HCT116 (cell line): ENCODE data around the gene SMIM10L2A. TPM values are rescaled to one million over a fixed set of nuclear protein-coding genes. Genes with fewer than 3 reads are reported as not detected.

Source experiments
- ATAC-seq: fragments of 200-7000 bp; cut with Tn5 transposase; 2 replicates; pipeline ENCODE4 v1.9.1; 2020; ENCODE audit warnings: mild to moderate bottlenecking, moderate library complexity
- BruUV-seq: library from RNA; stranded (reverse); fragments of 400-500 nt; replicated peaks from 2 replicates; lab custom pipeline; 2021; lab: Mats Ljungman, UMichigan
- CTCF ChIA-PET: fragments of 300-600 bp; sonication (Branson Sonifier 250); formaldehyde crosslinking; loops from one replicate; lab custom pipeline; 2021; ENCODE audit warnings: antibody characterized with exemption; lab: Charles Lee
- POLR2A ChIA-PET: fragments of 300-600, 350-600 bp; sonication (Branson Sonifier 250); formaldehyde crosslinking; loops from one replicate; lab custom pipeline; 2021; ENCODE audit warnings: antibody characterized with exemption; lab: Charles Lee
- RAD21 ChIA-PET, 2 experiments: fragments of 300-600 bp; sonication (Branson Sonifier 250); formaldehyde crosslinking; loops; one replicate each; lab custom pipeline; 2023; ENCODE audit warnings: low total read pairs in 2 of 2; ENCODE audit not compliant: uncharacterized antibody in 2 of 2, unreplicated experiment in 2 of 2, low non-redundant PET in 1 of 2; lab: Charles Lee
- DNase-seq: peaks from one replicate; pipeline ENCODE4 v3.0.0-alpha.2; 2010; ENCODE audit warnings: low read depth, low spot score
- H2AFZ ChIP-seq: fragments of 200-600 bp; shearing (Covaris generic), sonication (generic); 2 replicates; pipeline ENCODE4 v1.6.1; 2017; ENCODE audit warnings: low read depth, mixed run types, mixed read lengths, antibody characterized with exemption, low read length; ENCODE audit not compliant: poor library complexity, severe bottlenecking
- H3K27ac ChIP-seq: 2 replicates; pipeline ENCODE4 v1.5.1; 2012; ENCODE audit warnings: low read depth, low read length
- H3K27me3 ChIP-seq: fragments of 200-600 bp; sonication (generic); 2 replicates; pipeline ENCODE4 v1.6.1; 2016; ENCODE audit warnings: mixed run types, low read length, mixed read lengths; ENCODE audit not compliant: insufficient read depth
- H3K36me3 ChIP-seq, 2 experiments: fragments of 200-500 bp in 1 of 2; fragments of 200-600 bp in 1 of 2; sonication (Bioruptor generic) in 1 of 2; sonication (generic) in 1 of 2; 2 replicates each; pipeline versions ENCODE4 v1.5.1 to v1.6.1; 2014 to 2016; ENCODE audit warnings: low read length in 2 of 2, inconsistent platforms in 1 of 2, mixed read lengths in 1 of 2, mixed run types in 1 of 2; ENCODE audit not compliant: insufficient read depth in 2 of 2, control insufficient read depth in 1 of 2
- H3K4me1 ChIP-seq, 2 experiments: fragments of 200-600 bp in 1 of 2; sonication (generic) in 1 of 2; 2 replicates each; pipeline versions ENCODE4 v1.5.1 to v1.6.1; 2012 to 2017; ENCODE audit warnings: low read length in 2 of 2, inconsistent platforms in 1 of 2, mild to moderate bottlenecking in 1 of 2, mixed read lengths in 1 of 2, mixed run types in 1 of 2, moderate library complexity in 1 of 2; ENCODE audit not compliant: insufficient read depth in 2 of 2, control insufficient read depth in 1 of 2
- H3K4me2 ChIP-seq: fragments of 200-600 bp; sonication (generic); 2 replicates; pipeline ENCODE4 v1.6.1; 2017; ENCODE audit warnings: mixed run types, low read length, mixed read lengths
- H3K4me3 ChIP-seq, 2 experiments: fragments of 200-600 bp in 1 of 2; sonication (generic) in 1 of 2; replicated peaks in 1 of 2; 2 replicates each; pipeline ENCODE4 v1.5.1; 2011 to 2016; ENCODE audit warnings: low read length in 2 of 2, control low read depth in 1 of 2, low read depth in 1 of 2, mild to moderate bottlenecking in 1 of 2, mixed read lengths in 1 of 2, mixed run types in 1 of 2
- H3K79me2 ChIP-seq: fragments of 200-600 bp; sonication (generic); 2 replicates; pipeline ENCODE4 v1.6.1; 2017; ENCODE audit warnings: mild to moderate bottlenecking, mixed run types, low read length, moderate library complexity, mixed read lengths; ENCODE audit not compliant: insufficient read depth
- H3K9ac ChIP-seq: fragments of 200-600 bp; sonication (generic); 2 replicates; pipeline ENCODE4 v1.6.1; 2016; ENCODE audit warnings: low read length, mixed read lengths
- H3K9me2 ChIP-seq: fragments of 200-600 bp; sonication (generic), shearing (Covaris generic); 2 replicates; pipeline ENCODE4 v1.6.1; 2017; ENCODE audit warnings: mixed run types, mild to moderate bottlenecking, moderate library complexity; ENCODE audit not compliant: insufficient read depth
- H3K9me3 ChIP-seq, 2 experiments: fragments of 200-500 bp in 1 of 2; fragments of 200-600 bp in 1 of 2; sonication (Bioruptor generic) in 1 of 2; sonication (generic) in 1 of 2; 2 replicates each; pipeline ENCODE4 v1.6.1; 2014 to 2017; ENCODE audit warnings: low read length in 2 of 2, mixed read lengths in 2 of 2, inconsistent platforms in 1 of 2, low read depth in 1 of 2, mild to moderate bottlenecking in 1 of 2, mixed run types in 1 of 2, moderate library complexity in 1 of 2; ENCODE audit not compliant: control insufficient read depth in 1 of 2, insufficient read depth in 1 of 2
- H4K20me1 ChIP-seq: fragments of 200-600 bp; sonication (generic), shearing (Covaris generic); 2 replicates; pipeline ENCODE4 v1.6.1; 2017; ENCODE audit warnings: mixed run types, mild to moderate bottlenecking, moderate library complexity; ENCODE audit not compliant: insufficient read depth
- ATF3 ChIP-seq: IDR thresholded peaks from 2 replicates; pipeline ENCODE4 v1.6.1; 2012
- CBX3 ChIP-seq: IDR thresholded peaks from 2 replicates; pipeline ENCODE4 v1.6.1; 2012; ENCODE audit warnings: low read depth
- CEBPB ChIP-seq: IDR thresholded peaks from 2 replicates; pipeline ENCODE4 v1.6.1; 2012; ENCODE audit warnings: low read depth
- EGR1 ChIP-seq: IDR thresholded peaks from 2 replicates; pipeline ENCODE4 v1.6.1; 2012; ENCODE audit warnings: low read depth
- ELF1 ChIP-seq: IDR thresholded peaks from 2 replicates; pipeline ENCODE4 v1.6.1; 2012; ENCODE audit warnings: low read depth, borderline replicate concordance
- POLR2A ChIP-seq: IDR thresholded peaks from 2 replicates; pipeline ENCODE4 v1.7.0; 2011; ENCODE audit warnings: borderline replicate concordance; ENCODE audit not compliant: insufficient read depth, insufficient read length; ENCODE audit errors: extremely low read depth
- POLR2AphosphoS5 ChIP-seq: IDR thresholded peaks from 2 replicates; pipeline ENCODE4 v1.6.1; 2011; ENCODE audit warnings: mild to moderate bottlenecking, low read depth, low read length, moderate library complexity
- SP1 ChIP-seq: IDR thresholded peaks from 2 replicates; pipeline ENCODE4 v1.6.1; 2012; ENCODE audit warnings: low read depth
- SRF ChIP-seq: IDR thresholded peaks from 2 replicates; pipeline ENCODE4 v1.6.1; 2012; ENCODE audit warnings: low read depth
- ZBTB33 ChIP-seq: IDR thresholded peaks from 2 replicates; pipeline ENCODE4 v1.6.1; 2011; ENCODE audit warnings: mild to moderate bottlenecking, low read length, moderate library complexity; ENCODE audit not compliant: insufficient replicate concordance; ENCODE audit errors: extremely low read depth
- intact Hi-C: fragments of 100-400 bp; cut with micrococcal nuclease; formaldehyde crosslinking; loops from 2 replicates; pipeline ENCODE4 v1.10.0; 2022
- total RNA-seq: library from RNA; stranded (reverse); gene quantifications from one replicate; pipeline ENCODE4 v1.2.1, GENCODE V29; 2021; ENCODE audit not compliant: unreplicated experiment

Gene SMIM10L2A
- total RNA-seq, 1 experiment from 2014 or later: 1.5 TPM

GRCh38 chrX:135431886-135432285 is 10.1 kb downstream of the SMIM10L2A start:
- BruUV-seq: no TSS peak
- Histone ChIP-seq H3K27ac (no peak overlapping the region), H2AFZ (no peak overlapping the region), H3K27me3 (peaks cover 27% of the 10 kb centered on the region), H3K36me3 (no peaks in the 10 kb centered on the region), H3K4me1 (no peaks in the 10 kb centered on the region), H3K4me2 (no peak overlapping the region), H3K9me2 (no peaks in the 10 kb centered on the region), H3K9me3 (no peaks in the 10 kb centered on the region), H3K9ac (no peak overlapping the region), H3K79me2 (no peaks in the 10 kb centered on the region), H4K20me1 (no peaks in the 10 kb centered on the region), H3K4me3 (no peak overlapping the region)
- no peak for ATAC-seq
- intact Hi-C loops: no loop called here
- no peak for DNase-seq
- CTCF ChIA-PET: no interaction called here
- RAD21 ChIA-PET: no interaction called here
- POLR2A ChIA-PET: no interaction called here
- no peak for TF ChIP-seq EGR1
- TF ChIP-seq ATF3: no peak
- no peak for TF ChIP-seq CEBPB
- TF ChIP-seq POLR2AphosphoS5: no peak
- TF ChIP-seq SP1: no peak
- no peak for TF ChIP-seq CBX3
- TF ChIP-seq ZBTB33: no peak
- TF ChIP-seq ELF1: no peak
- TF ChIP-seq POLR2A: no peak
- no peak for TF ChIP-seq SRF
